GM12864 (cell line): Measurements from ENCODE around the gene TK2.

Experiments
- DNase-seq: peaks from one replicate; pipeline ENCODE4 v3.0.0-alpha.2; 2011; ENCODE audit warnings: low read depth
- H3K4me3 ChIP-seq: 2 replicates; pipeline ENCODE4 v1.5.1; 2011; ENCODE audit warnings: mild to moderate bottlenecking, low read depth, low read length, control low read depth
- CTCF ChIP-seq: IDR thresholded peaks from 2 replicates; pipeline ENCODE4 v1.5.1; 2011; ENCODE audit warnings: low read depth, mild to moderate bottlenecking, moderate library complexity, low read length, control low read depth, inconsistent platforms; ENCODE audit errors: missing control alignments

The TK2 gene

DNA sequence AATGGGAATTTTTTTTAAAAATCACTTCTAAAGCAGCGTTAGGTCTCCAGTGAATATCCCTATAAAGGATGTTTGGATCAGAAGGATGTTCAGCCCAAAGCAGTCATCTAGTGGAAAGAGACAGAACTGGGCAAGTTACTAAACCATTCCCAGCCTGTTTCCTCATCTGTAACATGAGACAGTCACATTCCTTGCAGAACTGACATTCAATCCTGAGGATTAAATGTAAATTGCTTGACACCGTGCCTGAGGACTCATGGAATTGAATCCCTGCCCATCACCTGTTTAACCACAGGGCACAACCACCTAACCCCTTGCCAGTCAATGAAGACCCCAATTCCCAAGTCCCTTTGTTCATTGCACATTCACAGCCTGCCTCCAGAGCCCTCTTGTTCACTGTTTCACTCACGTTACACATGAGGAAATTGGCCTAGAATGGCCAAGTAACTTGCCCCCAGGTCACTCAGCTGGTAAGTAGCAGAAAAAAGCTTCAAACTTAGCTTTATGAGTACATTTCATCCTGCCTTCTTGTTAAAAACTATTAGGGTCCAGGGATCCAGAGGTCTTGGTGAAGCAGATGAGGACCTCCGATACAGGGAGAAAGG, 30.8 kb upstream of the TK2 start:
- H3K4me3 ChIP-seq: no peak overlapping the region
- TF ChIP-seq CTCF: no peak
- DNase-seq: no peak

DNA sequence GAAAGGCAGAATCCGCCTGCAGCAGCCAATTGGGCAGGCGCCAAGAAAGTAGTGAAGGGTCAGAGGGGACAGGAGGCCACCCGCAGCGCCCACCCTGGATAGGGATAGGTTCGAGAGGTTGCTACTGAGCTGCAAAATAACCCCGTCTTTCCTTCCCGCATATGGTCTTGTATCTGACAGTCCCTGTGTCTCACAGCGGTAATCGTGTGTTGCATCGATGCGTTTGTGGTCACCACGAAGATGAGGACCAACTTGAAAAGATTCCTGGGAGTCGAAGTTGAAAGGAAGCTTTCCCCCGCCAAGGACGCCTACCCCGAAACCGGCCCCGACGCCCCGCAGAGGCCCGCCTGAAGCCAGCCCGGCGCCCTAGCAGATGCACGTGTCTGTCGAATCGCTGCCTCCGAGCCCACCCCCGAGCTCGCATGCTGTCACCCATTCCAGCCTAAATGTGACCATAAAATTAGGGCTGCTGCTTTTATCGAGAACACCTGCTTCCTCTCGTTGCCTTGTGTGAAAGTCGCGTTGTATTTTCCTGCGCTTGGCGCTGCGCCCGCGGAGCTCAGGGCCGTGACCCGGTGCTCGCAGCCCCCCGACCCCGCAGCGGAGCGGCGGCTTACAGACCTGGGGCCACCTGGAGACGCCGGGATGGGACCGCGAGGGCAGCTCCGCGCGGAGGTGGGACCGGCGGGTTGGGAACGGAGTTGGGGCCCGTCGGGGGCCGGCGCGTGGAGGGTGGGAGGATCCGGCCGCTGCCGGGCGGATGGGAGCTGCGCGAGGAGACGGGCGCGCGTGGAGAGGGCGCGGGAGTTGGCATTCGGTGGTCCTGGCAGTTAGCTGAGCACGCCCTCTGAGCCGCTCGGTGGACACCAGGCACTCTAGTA, 29.0 kb upstream of the TK2 start, which contains the start of gene CMTM2:
Gene CMTM2, plus strand, starts transcription at position 813 of the 881 bp plus-strand sequence. CDS start 145 bp downstream, outside the sequence.
- no peak for DNase-seq
- H3K4me3 ChIP-seq: no peak within 1 kb of the TSS
- TF ChIP-seq CTCF: no peak

DNA sequence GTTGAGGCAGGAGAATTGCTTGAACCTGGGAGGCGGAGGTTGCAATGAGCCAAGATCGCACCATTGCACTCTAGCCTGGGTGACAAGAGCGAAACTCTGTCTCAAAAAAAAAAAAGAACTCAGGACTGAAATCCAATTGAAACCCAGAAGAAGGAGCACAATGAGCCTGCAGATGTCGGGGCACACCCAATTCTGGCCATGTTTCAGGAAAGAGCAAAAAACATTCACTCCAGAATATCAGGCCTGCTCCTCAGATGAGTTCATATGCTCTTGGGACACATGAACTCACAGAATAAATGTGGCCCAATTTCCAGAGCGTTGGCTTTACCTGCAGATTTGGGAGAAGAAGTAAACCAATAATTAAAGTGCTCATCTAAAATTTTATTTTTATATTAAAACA, 26.4 kb upstream of the TK2 start:
- H3K4me3 ChIP-seq: no peak overlapping the region
- TF ChIP-seq CTCF: no peak
- no peak for DNase-seq

GRCh38 chr16:66575060-66575459, 25.1 kb upstream of the TK2 start:
- TF ChIP-seq CTCF: no peak
- no peak for DNase-seq
- no peak overlapping the region for H3K4me3 ChIP-seq

DNA sequence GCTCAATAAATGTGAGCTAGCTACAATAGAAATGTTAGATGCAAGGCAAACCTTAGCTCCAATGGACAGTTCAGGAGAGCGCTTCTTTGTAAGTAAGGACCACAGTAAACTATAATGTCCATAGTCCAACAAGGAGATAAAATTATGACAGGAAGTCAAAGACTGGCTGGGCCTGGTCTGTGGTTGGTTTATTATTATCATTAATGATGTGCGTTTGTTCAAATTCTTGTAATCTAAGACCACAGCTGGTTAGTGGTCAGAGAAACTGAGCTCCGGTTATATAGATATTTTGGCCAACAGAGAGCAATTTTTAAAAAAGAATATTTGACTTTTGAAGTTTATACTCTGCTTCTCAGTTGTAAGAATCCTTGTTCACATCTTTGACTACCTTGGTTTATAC, 24.6 kb upstream of the TK2 start:
- TF ChIP-seq CTCF: no peak
- no peak for DNase-seq
- H3K4me3 ChIP-seq: no peak overlapping the region

GRCh38 chr16:66574081-66574480, 24.2 kb upstream of the TK2 start:
- no peak for TF ChIP-seq CTCF
- H3K4me3 ChIP-seq: no peak overlapping the region
- no peak for DNase-seq
